ENCODE data around the gene WWOX. TPM values are rescaled to one million over a fixed set of nuclear protein-coding genes. Genes with fewer than 3 reads are reported as not detected.

The WWOX gene
- total and polyA plus RNA-seq, 2 of the 8 experiments (the other 6 are each of a cell fraction or from before 2014, with no cell fraction given) = 5.4 to 16.7 TPM

- TF ChIP-seq, protein P1, sequence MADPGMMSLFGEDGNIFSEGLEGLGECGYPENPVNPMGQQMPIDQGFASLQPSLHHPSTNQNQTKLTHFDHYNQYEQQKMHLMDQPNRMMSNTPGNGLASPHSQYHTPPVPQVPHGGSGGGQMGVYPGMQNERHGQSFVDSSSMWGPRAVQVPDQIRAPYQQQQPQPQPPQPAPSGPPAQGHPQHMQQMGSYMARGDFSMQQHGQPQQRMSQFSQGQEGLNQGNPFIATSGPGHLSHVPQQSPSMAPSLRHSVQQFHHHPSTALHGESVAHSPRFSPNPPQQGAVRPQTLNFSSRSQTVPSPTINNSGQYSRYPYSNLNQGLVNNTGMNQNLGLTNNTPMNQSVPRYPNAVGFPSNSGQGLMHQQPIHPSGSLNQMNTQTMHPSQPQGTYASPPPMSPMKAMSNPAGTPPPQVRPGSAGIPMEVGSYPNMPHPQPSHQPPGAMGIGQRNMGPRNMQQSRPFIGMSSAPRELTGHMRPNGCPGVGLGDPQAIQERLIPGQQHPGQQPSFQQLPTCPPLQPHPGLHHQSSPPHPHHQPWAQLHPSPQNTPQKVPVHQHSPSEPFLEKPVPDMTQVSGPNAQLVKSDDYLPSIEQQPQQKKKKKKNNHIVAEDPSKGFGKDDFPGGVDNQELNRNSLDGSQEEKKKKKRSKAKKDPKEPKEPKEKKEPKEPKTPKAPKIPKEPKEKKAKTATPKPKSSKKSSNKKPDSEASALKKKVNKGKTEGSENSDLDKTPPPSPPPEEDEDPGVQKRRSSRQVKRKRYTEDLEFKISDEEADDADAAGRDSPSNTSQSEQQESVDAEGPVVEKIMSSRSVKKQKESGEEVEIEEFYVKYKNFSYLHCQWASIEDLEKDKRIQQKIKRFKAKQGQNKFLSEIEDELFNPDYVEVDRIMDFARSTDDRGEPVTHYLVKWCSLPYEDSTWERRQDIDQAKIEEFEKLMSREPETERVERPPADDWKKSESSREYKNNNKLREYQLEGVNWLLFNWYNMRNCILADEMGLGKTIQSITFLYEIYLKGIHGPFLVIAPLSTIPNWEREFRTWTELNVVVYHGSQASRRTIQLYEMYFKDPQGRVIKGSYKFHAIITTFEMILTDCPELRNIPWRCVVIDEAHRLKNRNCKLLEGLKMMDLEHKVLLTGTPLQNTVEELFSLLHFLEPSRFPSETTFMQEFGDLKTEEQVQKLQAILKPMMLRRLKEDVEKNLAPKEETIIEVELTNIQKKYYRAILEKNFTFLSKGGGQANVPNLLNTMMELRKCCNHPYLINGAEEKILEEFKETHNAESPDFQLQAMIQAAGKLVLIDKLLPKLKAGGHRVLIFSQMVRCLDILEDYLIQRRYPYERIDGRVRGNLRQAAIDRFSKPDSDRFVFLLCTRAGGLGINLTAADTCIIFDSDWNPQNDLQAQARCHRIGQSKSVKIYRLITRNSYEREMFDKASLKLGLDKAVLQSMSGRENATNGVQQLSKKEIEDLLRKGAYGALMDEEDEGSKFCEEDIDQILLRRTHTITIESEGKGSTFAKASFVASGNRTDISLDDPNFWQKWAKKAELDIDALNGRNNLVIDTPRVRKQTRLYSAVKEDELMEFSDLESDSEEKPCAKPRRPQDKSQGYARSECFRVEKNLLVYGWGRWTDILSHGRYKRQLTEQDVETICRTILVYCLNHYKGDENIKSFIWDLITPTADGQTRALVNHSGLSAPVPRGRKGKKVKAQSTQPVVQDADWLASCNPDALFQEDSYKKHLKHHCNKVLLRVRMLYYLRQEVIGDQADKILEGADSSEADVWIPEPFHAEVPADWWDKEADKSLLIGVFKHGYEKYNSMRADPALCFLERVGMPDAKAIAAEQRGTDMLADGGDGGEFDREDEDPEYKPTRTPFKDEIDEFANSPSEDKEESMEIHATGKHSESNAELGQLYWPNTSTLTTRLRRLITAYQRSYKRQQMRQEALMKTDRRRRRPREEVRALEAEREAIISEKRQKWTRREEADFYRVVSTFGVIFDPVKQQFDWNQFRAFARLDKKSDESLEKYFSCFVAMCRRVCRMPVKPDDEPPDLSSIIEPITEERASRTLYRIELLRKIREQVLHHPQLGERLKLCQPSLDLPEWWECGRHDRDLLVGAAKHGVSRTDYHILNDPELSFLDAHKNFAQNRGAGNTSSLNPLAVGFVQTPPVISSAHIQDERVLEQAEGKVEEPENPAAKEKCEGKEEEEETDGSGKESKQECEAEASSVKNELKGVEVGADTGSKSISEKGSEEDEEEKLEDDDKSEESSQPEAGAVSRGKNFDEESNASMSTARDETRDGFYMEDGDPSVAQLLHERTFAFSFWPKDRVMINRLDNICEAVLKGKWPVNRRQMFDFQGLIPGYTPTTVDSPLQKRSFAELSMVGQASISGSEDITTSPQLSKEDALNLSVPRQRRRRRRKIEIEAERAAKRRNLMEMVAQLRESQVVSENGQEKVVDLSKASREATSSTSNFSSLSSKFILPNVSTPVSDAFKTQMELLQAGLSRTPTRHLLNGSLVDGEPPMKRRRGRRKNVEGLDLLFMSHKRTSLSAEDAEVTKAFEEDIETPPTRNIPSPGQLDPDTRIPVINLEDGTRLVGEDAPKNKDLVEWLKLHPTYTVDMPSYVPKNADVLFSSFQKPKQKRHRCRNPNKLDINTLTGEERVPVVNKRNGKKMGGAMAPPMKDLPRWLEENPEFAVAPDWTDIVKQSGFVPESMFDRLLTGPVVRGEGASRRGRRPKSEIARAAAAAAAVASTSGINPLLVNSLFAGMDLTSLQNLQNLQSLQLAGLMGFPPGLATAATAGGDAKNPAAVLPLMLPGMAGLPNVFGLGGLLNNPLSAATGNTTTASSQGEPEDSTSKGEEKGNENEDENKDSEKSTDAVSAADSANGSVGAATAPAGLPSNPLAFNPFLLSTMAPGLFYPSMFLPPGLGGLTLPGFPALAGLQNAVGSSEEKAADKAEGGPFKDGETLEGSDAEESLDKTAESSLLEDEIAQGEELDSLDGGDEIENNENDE (IDR thresholded peaks at IDR 0.05; ENCODE audit: insufficient replicate concordance, low read length) = no peak
- no peak for TF ChIP-seq SP4 (IDR thresholded peaks at IDR 0.05; ENCODE audit: low read length)
- no peak for TF ChIP-seq SP1 (IDR thresholded peaks at IDR 0.05; ENCODE audit: low read depth, low read length)
- TF ChIP-seq GTF2F1 (IDR thresholded peaks at IDR 0.05; ENCODE audit: borderline replicate concordance, low read depth, low read length) = no peak
These were observed 743.5 kb downstream of the WWOX start (continued) for GRCh38 chr16:78842950-78843349.

All from H1 (cell line).